EL (cell line): ENCODE results near the gene KRT39.
A peak's percentile ranks its signal among the peaks of the same experiment; 100 is the strongest.
"Not testable (repeated sequence)": the region's sequence is repeated elsewhere in the genome, so short reads cannot be mapped to it uniquely, and the experiment has no call there.

Experiments
- DNase-seq: peaks from one replicate; pipeline ENCODE4 v3.0.0-alpha.2; 2016

Gene KRT39

DNA sequence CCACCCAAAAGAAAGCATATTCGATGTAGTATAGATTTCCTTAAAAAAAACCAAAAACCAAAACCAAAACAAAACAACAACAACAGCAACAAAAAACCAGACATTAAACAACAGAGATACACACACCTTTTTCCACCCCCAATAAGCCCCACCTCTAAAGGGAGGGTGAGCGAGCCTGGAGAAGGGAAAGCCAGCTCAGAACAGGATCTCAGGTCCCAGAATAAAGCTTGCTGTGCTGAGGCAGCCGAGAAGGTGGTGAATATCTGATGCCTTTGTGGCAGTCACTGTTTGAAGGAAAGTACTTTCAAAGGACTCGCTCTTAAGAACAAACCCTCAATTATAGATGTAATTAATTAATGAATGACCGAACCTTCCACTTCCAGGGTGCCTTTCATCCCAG, 29.8 kb downstream of the KRT39 start:
- no peak for DNase-seq

DNA sequence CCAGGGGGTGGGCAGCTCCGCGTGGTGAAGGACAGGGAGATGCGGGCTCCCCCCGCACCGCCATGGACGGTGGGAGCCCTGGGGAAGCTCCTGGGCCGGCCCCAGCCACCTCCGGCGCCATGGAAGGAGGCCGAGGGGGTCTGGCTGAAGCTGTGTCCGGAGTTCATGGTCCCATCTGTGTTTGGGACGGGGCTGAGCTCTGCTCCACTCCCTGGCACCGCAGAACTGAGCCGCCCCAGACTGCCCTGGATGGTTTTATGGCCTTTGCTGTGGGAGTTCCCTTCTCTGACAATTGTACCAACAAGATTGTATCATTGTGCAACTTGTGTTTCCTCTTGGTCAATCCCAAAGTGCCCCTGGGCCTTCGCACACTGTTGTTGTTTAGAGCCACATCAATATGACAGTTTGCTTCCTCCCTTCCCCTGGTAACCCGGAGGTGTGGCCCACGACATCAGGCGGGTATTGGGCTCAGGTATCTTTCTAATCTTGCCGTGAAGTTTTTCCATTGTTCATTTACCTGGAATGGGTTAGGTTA, 30.2 kb downstream of the KRT39 start:
- no peak for DNase-seq

DNA sequence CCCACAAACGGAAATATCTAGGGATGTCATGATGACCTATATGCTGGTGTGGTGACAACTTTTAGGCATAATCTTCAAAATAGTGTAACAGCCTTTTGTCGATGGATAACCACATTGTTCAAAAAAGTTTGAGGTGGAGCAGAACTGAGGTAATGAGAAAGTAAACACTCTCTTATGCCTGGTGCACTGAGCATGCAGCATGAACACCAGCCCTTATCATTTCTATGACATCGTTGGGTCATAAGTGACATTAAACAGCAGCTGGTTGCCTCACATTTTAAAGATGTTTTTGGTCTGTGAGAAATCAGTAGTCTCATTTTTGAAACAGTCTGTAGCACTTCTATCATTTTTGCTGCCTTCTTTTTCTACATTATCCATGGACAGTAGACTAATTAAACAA, 31.1 kb downstream of the KRT39 start:
- no peak for DNase-seq

DNA sequence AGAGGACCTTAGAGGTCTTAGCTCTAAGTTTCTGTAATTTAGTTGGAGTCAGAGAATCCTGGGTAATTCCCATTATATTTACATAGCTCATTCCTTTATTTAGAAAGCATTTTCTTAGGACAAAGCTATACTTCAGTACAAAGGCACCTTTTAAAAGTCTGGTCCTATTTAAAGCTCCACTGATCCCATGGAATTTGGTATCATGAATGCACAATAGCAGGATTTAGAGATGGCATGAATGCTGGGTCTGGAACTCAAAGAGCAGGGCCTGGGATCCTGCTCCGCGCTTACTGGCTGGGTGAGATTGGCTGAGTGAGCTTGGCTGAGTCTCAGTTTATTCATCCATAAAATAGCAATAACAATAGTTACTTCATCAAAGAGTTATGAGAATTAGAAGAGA, 34.1 kb downstream of the KRT39 start:
- no peak for DNase-seq

DNA sequence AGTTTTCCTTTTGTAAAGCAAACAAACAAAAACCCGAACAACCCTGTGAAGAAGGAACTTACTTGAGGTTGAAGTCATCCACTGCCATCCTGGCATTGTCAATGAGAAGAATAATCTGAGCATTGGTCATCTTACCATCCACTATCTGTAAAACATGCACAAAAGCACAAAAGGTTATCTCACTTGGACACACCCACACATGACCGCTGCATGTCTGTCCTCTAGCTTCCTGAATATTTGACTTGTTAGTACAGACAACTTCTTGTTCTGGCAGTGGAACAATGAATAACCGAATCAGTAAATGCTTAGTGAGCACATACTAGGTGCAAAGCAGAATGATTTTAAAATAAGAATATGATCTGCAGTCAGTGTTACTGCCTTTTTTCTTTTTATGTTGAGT, 35.4 kb downstream of the KRT39 start:
- DNase-seq, result no peak

DNA sequence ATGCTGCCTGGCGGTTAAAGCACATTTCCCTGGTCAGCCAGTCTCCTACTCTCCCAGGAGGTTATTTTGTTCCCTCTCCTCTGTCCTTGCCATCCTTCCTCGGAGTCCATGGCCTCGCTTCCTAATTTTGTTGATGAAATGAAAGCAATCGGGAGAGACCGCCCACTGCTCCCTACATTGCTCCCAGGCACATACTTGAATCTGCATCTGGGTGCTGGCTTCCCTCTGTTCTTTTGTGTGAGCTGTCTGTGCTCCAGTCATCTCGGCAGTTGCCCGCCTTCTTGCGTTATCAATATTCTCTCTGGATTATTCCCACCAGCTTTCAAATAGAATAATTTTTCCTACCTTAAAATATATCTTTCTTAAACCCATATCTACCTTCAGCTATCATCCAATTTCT, 40.4 kb downstream of the KRT39 start:
- no peak for DNase-seq

DNA sequence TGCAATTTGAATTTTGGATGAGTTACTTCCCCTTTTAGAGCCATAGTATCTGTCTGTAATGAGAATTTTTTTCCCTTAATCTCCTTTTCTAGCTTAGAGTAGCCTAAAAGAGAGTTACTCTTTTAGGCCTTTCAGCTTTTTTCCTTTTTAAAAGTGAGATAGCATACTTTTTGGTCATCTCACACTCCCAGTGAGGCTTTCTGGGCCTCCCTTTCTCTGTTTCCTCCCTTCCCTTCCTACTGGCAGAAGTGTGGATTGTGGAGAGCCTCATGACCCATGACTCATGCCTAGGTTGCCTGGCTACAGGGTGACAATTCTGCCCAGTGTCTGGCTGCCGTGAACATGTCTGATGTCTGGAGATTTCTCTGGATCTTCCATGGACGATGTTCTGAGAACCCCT, 44.5 kb downstream of the KRT39 start:
- DNase-seq, result peak; percentile 88

DNA sequence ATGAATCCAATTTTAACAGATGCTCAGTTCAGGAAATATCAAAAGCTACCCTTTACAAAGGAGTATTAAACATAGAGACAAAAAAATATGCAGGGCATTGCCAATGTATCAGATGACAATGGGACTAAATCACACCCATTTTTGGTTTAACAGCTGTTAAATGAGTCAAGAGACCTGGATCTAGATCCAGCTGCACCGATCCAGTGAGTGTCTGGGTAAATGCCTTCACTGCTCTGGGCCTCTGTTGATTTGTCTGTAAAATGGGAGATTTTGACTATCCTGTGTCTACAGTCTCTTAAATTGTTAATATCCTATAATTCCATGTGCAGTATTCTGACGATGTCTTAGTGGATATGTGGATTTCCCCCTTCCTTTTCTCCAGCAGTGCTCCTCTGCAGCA, 45.7 kb downstream of the KRT39 start:
- no peak for DNase-seq

DNA sequence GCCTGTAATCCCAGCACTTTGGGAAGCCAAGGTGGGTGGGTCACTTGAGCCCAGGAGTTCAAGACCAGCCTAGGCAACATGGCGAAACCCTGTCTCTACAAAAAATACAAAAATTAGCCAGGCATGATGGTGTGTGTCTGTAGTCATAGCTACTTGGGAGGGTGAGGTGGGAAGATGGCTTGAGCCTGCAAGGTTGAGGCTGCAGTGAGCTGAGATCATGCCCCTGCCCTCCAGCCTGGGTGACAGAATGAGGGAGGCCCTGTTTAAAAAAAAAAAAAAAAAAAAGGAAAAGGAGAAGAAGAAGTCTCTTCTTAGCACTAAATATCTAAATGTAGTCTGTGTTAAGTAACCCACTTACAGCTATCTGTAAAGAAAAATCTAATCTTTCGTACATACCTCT, 49.6 kb downstream of the KRT39 start:
- not testable (repeated sequence) for DNase-seq

DNA sequence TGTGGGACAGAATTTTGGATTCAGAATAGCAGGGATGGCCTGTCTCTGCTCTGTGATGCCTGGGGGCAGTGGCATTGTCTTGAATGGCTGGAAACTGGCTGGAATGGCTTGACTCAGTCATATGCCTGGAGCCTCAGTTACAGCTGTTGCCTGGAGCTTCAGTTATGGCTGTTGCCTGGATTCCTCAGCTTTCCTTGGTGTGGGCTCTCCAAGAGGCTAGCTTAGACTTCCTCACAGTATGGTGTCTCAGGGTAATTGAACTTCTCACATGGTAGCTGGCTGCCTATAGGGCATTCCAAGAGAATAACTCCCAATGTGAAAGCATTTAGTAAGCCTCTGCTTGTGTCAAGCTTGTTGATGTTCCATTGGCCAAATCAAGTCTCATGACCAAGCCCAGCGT, 50.4 kb downstream of the KRT39 start:
- DNase-seq, result peak; percentile 12

DNA sequence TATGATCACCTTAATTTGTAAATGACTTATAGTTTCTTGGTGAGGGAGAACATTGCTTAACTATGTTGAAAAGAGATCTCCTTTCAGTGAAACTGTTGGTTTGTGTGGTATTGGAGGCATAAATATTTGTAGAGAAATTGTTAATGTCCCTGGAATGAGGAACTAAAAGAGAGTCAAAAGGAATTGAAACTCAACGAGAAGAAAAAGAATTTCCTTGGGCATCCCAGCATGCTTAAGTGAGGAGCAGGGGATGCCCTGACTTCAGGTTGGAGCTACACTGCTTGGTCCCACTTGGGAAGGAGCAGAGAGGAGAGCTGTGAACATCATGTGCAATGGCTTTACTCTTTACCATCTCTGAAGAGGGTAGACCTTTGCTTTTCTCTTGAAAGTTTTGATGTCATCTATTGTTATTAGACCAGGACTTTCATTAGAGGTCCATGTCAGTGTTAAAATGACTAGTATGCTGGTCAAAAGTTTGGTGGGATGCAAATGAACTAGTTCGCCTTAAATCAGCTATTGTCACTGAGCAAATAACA, 51.0 kb downstream of the KRT39 start:
- DNase-seq, result peak; percentile 80

DNA sequence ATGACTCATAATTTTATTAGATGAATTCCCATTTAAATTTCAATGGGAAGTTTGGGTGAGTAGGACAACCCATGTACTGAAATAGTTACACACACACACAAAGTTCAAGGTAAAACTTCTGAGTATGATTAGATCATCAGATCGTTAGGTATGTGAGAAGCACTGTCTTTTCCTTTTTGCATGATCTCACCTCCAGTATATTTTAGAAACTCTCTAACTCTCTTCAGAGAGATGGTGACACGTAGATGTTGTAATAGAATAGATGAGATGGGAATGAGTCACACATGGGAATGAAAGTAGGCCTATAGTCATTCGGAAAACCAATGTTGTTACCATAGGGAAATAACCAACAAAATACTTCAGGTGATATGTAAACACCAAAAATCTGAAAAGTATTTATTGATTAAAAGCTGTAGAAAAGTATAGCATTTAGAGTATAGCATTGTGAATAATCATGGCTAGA, 51.5 kb downstream of the KRT39 start:
- DNase-seq, result peak; percentile 97

DNA sequence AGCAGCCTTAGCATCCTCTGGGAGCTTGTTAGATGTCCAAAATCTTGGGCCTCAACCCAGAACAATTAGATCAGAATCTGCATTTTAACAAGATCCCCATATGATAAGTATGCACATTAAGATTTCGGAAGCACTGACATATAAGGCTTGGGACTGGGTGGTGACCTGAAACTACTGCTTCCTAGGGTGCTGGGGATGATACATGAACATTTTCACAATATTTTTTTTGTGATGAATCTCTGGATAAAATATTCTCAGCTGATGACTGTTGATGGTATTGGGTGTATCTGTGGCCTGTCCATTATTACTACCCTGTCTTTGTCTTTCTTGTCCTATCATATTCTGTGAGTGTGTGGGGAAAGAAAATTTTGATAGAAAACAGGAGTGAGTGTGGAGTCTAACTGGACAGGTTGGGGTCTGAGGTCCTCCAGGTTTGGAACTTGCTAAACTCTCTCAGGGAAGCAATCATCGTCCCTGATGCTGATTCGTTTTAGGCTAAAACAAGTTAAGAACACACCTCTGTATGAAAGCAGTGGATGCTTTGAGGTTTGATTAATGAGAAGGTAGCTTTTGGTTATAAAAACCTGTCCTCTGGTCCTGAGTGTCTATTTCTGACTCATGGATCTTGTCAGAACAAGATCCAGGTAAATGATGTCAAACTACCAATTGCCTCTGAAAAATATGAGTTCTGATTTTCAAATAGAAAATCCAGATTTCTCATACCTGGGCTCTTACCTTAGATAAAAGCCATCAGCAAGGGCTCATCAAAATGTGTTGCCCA, 52.5 kb downstream of the KRT39 start:
- DNase-seq, result no peak

DNA sequence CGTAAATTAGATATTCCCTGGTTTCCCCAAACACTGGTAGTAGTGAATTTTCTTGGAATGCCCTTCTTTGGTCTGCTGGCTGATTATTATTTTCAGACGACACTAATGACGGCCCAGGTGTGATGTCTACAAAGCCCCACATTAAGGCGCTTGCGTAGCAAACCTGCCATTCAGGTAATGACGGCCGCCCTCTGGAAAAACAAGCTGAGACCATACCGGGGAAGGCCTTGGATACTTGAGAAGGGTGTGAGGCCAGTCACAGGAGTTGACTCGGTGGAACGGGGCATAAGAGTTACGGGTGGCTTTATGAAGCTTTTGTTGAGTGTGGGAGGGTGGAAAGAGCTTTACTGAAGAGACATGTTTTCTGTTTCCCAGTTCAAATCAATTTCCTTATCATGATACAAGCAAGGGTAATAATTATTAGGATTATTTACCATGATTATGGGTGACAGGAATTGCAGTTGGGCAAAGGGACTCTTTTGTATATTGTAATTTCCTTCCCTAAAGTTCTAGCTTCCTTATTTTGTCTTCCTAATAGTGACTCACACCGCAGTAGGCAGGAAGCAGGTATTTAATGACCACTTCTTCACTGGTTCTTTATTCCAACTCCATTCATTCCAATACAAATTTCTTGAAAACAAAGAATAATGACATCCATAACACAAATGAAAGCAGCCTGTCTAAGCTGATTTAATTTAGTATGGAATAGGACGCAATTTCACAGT, 54.1 kb downstream of the KRT39 start:
- DNase-seq, result no peak

DNA sequence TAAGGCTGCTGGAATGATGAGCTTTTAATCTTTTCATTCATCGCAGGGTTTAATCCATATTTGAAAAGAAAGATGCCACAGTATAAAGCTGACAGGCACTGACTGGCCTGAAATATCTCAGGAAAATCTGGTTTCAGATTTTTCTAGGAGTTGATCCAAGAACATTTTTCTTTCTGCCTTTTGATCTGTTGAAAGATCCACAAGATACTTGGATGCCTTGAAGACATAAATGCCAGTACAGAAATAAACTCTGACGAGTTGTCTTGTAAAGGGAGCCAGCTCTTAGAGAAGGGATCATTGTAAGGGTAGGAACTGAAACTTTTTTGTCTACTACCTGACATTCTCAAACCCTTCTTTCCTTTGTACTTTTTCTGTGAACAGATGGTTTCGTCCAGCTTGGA, 56.3 kb downstream of the KRT39 start:
- DNase-seq, result peak; percentile 61

DNA sequence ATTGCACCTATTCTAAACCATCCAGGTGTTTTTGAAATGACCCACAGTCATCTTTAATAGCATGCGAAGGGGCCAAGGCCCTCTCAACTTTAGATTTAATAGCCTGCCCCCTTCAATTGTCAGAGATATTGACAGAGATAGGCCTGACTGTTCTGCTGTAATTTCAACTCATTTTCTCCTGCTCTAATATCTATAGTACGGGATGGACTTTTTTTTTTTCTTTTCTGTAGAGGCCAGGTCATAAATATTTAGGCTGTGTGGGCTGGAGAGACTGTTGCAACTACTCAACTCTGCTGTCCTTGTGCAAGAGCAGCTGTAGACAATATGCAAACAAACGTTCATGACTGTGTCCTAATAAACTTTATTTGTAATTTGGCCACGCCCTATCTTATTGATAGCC, 57.0 kb downstream of the KRT39 start:
- DNase-seq, result peak; percentile 81

DNA sequence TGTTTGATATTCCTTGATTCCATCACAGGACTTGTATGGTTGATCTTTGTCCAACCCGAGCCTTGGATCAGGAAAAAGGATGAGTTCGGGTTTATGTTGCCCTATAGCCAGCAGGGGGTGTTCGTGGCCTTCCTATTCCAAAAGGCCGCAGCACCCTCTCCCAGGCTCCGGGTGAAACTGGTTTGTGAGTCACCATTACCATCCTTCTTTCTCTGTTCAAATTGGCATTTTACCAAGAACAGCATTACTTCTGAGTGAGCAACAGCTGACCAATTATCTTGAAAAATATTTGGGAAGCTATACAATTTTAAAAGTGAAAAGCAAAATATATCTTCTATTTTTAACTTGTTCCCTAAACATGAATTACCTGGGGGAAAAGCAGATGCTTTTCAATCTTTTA, 57.4 kb downstream of the KRT39 start:
- peak; percentile 98 for DNase-seq
